ENCODE results near the gene TRAPPC10. TPM values are rescaled to one million over a fixed set of nuclear protein-coding genes. Genes with fewer than 3 reads are reported as not detected.

Gene TRAPPC10
- polyA plus RNA-seq, 1 of the 3 experiments (the other 2 are of a cell fraction): 17.5 TPM

- ChIA-PET CTCF (interaction anchor here (1.4 kb wide), 1 partner anchor 11 kb away, joined by 3 read pairs; no protein-coding TSS in a partner anchor), POLR2A (no interaction called here)
- DNase-seq: no peak
- H3K27me3 ChIP-seq (ENCODE audit: insufficient read depth): no peaks in the 10 kb centered on the region
- H3K79me2 ChIP-seq (ENCODE audit: insufficient read depth): peaks cover 8% of the 10 kb centered on the region
- no peak overlapping the region for H2AFZ ChIP-seq (ENCODE audit: low read depth)
- no peak overlapping the region for H3K9ac ChIP-seq
- no peaks in the 10 kb centered on the region for H3K9me3 ChIP-seq
- H3K27ac ChIP-seq (ENCODE audit: low read depth in 2 of 2, low read length in 1 of 2): no peak overlapping the region
- peaks cover 31 to 47% of the 10 kb centered on the region in 2 experiments for H3K36me3 ChIP-seq (replicated peaks in 1 of 2; ENCODE audit: control insufficient read depth in 1 of 2, insufficient read depth in 2 of 2, low read length in 1 of 2)
- no peaks in the 10 kb centered on the region for H4K20me1 ChIP-seq (ENCODE audit: insufficient read depth)
- no peak overlapping the region for H3K4me2 ChIP-seq
- H3F3A ChIP-seq (replicated peaks; ENCODE audit: insufficient read depth): no peaks in the 10 kb centered on the region
- no peaks in the 10 kb centered on the region; a peak in 1 of 4 replicates for H3K4me1 ChIP-seq (ENCODE audit: control insufficient read depth in 1 of 2, insufficient read depth in 2 of 2, low read depth in 1 of 2, low read length in 1 of 2)
- H3K4me3 ChIP-seq (ENCODE audit: low read depth in 2 of 2, low read length in 1 of 2): no peak overlapping the region
- 94% methylated on average over 15 of the region's 15 CpGs for WGBS (ENCODE audit: low lambda C conversion rate)
- no peaks in the 10 kb centered on the region for H3K9me2 ChIP-seq
- no peak for TF ChIP-seq TEAD4 (IDR thresholded peaks at IDR 0.05; ENCODE audit: borderline replicate concordance, insufficient read depth)
- no peak for TF ChIP-seq RAD21 (IDR thresholded peaks at IDR 0.05; ENCODE audit: low read length)
- no peak for TF ChIP-seq MXI1 (IDR thresholded peaks at IDR 0.05; ENCODE audit: low read depth, low read length)
- no peak for TF ChIP-seq ZBTB33 (IDR thresholded peaks at IDR 0.05; ENCODE audit: borderline replicate concordance, low read depth)
- TF ChIP-seq NRF1 (IDR thresholded peaks at IDR 0.05; ENCODE audit: low read depth, low read length): no peak
- TF ChIP-seq USF2 (IDR thresholded peaks at IDR 0.05; ENCODE audit: borderline replicate concordance, low read depth, low read length): no peak
Observed at GRCh38 chr21:44057960-44058651, 46.0 kb downstream of the TRAPPC10 start.

GRCh38 chr21:44058652-44058964 lies 46.5 kb downstream of the TRAPPC10 start:
- Histone ChIP-seq H3K9me2 (no peaks in the 10 kb centered on the region), H4K20me1 (ENCODE audit: insufficient read depth) (no peaks in the 10 kb centered on the region), H3K4me3 (ENCODE audit: low read depth in 2 of 2, low read length in 1 of 2) (no peak overlapping the region), H3K4me2 (no peak overlapping the region), H3F3A (replicated peaks; ENCODE audit: insufficient read depth) (no peaks in the 10 kb centered on the region), H3K79me2 (ENCODE audit: insufficient read depth) (peaks cover 3% of the 10 kb centered on the region), H3K27me3 (ENCODE audit: insufficient read depth) (no peaks in the 10 kb centered on the region), H3K27ac (ENCODE audit: low read depth in 2 of 2, low read length in 1 of 2) (no peak overlapping the region), H2AFZ (ENCODE audit: low read depth) (no peak overlapping the region), H3K4me1 (ENCODE audit: control insufficient read depth in 1 of 2, insufficient read depth in 2 of 2, low read depth in 1 of 2, low read length in 1 of 2) (no peaks in the 10 kb centered on the region; a peak in 1 of 4 replicates), H3K36me3 (replicated peaks in 1 of 2; ENCODE audit: control insufficient read depth in 1 of 2, insufficient read depth in 2 of 2, low read length in 1 of 2) (peaks cover 31 to 48% of the 10 kb centered on the region in 2 experiments), H3K9ac (no peak overlapping the region), H3K9me3 (no peaks in the 10 kb centered on the region)
- ChIA-PET POLR2A (no interaction called here), CTCF (no interaction called here)
- 94% methylated on average over 12 of the region's 12 CpGs for WGBS (ENCODE audit: low lambda C conversion rate)
- TF ChIP-seq RFX5 (IDR thresholded peaks at IDR 0.05; ENCODE audit: low read length): no peak
- no peak for TF ChIP-seq RAD21 (IDR thresholded peaks at IDR 0.05; ENCODE audit: low read length)
- no peak for TF ChIP-seq CTCF (IDR thresholded peaks at IDR 0.05)
- TF ChIP-seq SIN3A (IDR thresholded peaks at IDR 0.05; ENCODE audit: borderline replicate concordance, low read depth, low read length): no peak
- DNase-seq: no peak
